ENCODE measurements around the gene IRF4.

DNA sequence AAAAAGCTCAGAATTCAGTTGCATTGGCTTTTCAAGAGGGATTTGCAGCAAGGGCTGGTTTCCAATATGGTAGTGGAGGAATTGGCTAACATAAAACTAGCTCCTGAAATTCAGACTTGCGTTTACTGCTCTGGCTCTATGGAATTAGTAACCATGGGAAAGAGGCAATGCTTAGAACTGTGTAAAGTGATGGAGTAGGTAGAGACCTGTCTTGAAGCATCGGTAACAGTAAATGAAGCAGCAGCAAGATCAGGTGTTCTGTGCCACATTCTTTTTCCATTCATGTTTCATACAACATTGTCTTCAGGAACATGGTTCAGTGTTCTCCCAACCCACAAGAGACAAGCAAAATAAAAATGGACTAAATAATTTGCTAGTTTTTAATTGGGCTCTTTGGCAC lies 6.5 kb downstream of the IRF4 start:
- TF ChIP-seq, protein P1, sequence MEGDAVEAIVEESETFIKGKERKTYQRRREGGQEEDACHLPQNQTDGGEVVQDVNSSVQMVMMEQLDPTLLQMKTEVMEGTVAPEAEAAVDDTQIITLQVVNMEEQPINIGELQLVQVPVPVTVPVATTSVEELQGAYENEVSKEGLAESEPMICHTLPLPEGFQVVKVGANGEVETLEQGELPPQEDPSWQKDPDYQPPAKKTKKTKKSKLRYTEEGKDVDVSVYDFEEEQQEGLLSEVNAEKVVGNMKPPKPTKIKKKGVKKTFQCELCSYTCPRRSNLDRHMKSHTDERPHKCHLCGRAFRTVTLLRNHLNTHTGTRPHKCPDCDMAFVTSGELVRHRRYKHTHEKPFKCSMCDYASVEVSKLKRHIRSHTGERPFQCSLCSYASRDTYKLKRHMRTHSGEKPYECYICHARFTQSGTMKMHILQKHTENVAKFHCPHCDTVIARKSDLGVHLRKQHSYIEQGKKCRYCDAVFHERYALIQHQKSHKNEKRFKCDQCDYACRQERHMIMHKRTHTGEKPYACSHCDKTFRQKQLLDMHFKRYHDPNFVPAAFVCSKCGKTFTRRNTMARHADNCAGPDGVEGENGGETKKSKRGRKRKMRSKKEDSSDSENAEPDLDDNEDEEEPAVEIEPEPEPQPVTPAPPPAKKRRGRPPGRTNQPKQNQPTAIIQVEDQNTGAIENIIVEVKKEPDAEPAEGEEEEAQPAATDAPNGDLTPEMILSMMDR (IDR thresholded peaks at IDR 0.05) = no peak
- TF ChIP-seq POLR2AphosphoS5 (IDR thresholded peaks at IDR 0.05; ENCODE audit: insufficient read depth in 1 of 2, low read depth in 1 of 2) (no peak), POLR2A (IDR thresholded peaks at IDR 0.05) (no peak)
